Stimulated activated CD8-positive, alpha-beta memory T cell treated with anti-CD3 and anti-CD28 coated beads, Interleukin-4, amount 100 ng/mL, for 24 hours (primary cell): ENCODE results near the gene JAKMIP1.

Experiments used
- DNase-seq: peaks from one replicate; pipeline ENCODE4 v3.0.0-alpha.2; 2020; ENCODE audit warnings: low read depth

JAKMIP1 gene

DNA sequence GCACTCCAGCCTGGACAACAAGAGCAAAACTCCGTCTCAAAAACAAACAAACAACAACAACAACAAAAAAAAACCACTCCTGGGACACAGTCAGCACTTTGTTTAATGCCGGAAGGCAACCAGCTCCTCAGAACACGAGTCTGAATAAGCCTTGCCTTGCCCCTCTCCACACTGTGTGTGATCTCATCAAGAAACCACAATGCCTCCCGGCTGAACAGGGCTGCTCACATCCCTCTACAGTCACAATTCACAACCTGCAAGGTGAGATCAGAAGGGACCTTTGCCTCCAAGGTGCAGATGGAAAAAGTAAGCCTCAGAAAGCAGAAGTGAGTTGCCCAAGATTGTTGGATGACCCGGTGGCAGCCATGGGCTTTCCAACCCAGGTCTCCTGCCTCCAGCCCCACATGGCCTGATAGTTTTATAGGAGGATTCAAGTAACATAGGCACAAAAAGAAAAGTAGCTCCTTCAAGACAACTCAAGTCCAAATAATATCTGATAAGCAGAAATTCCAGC, 80.8 kb downstream of the JAKMIP1 start:
- no peak for DNase-seq

DNA sequence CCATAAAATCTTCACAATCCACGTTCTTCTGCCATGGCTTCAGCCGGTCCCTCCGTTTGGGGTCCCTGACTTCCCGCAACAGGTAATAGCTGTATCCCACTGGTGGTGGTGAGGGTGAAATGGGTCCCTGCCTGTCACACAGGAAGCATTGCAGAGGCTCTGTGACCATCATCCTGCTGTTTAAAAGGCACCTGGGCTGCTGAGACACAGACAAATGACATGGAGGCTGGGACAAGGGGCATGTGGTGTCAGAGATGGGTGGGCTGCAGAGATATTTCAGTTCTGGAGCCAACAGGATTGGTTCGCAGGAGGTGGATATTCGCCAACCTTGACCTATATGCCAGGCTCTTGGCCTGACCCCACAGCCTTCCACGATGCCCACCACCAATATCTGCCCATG, 82.1 kb downstream of the JAKMIP1 start:
- no peak for DNase-seq

DNA sequence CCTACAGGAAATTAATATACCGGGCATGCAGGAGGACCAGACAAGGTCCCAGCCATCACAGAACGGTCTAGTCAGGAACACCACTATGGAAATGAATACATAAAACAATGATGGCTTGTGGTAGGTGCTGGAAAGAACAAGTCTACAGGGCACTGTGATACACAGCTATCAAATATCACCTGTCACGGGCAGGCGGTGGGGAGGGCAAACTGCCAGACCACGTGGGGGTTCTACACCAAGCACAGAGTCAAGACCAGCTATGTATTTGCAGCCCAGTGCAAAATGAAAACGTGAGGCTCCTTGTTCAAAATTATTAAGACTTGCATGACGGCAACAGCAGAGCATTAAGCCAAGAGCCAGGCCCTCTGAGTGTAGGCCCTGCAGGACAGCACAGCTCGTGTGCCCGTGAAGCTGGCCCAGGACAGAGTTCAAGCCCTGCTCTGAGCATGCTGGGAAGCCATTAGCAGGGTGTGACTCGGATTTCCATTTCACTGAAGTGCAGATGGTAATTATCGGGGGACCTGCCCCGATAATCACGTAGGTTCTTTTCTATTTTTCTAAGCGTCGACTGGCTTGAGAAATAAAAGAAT, 83.6 kb downstream of the JAKMIP1 start:
- DNase-seq: no peak

DNA sequence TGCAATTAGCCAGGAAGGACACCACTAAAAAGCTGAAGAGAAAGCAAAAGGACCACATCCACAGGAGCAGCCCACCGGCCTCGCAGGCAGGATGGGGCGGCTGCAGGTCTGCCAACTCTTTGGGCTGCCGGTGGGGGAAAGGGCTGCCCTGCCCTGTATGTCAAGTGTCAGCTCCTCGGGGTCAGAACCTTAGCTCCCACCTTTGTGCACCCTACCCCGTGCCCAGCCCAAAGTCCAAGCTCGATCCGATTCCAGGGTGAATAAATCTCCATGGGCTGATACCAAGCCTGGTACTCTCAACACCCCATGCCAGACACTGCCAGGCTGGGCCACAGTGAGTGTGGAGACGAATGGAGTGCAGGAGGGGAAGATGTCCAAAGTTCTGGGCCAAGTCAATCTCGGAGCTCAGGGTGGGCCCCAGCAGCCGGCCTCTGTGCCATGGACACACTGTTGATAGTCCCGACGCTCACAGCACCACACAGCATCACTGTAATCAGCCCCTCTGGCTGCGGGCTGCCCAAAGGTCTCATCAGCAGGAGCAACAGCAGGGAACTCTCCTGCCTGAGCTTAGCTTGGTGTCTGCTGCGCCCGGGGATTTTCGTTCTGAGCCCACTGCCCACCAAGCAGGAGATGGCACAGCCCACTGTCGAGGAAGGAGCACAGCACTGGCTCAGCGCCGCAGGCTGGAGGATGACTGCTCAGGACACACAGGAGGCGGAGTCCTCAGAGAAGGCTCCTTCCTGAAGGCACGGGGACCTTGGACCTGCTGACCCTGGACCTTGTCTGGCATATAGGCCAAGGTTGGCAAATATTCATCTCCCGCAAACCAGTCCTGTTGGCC, 84.4 kb downstream of the JAKMIP1 start:
- no peak for DNase-seq

DNA sequence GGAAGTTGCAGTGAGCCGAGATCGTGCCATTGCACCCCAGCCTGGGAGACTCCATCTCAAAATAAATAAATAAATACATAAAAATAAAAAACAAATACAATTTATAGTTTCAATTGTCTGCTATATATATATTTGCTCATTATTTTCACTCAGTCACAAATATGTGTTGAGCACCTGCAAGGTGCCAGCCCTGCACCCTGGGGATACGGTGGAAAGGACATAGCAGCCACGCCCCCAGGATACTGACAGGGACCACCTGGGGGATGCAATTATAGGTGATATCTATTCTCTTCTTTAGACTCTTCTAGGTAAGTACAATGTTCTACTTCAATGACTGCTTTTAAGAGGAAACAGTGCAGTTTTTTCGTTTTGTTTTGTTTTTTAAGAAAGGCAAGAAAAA, 85.0 kb downstream of the JAKMIP1 start:
- no peak for DNase-seq

DNA sequence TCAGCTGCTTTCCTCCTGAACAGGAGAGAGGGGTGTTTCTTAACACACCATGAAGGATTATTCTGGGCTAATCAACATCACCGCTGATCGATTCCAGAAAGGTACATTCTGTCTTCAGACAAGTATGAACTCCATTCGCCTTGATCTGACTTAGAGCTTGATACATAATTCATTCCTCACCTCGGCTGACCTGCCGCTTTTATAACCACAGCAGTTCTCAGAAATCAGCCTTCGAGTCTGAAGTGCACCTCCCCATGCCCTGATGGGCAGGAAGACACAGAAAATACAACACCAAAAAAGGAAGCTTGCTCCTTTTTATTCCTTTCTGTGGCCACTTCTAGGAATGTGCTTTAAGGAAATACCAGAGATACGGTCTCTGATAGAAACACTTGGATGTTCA, 85.7 kb downstream of the JAKMIP1 start:
- no peak for DNase-seq

DNA sequence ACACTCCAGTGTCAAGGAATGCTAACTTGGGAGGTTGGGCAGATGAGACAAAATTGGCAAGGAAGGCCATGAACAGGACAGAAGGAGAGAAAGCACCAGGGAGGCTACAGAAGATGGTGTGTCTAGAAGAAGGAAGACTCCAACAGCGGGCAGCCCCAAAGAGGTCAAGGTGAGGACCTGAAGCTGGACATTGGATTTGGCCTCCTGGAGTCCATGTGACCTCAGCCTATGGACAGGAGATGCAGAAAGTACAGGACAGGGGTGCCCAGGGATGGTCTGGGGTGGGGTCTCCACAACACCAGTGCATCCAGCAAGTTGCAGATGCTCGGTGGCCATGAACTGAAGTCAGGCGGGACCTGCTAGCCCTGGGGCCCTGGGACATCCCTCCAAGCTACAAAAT, 86.2 kb downstream of the JAKMIP1 start:
- no peak for DNase-seq

DNA sequence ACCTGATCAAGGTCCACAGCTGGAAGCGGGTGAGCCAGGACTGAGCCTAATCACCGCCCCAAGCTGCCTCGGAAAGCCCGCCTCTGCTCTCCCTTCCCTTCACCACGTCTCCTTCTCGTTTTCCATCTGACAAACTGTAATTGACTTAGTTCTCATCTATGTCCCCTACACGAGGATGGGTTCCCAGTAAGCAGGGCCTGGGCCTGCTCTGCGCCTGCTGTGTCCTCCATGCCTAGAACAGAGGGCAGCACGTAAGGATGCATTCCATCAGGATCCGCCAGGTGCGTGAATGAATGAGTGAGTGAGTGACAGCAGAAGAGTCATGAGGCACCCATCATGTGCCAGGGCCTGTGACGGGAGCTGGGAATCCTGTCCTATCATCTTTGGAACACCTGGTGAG, 86.7 kb downstream of the JAKMIP1 start:
- DNase-seq: no peak

DNA sequence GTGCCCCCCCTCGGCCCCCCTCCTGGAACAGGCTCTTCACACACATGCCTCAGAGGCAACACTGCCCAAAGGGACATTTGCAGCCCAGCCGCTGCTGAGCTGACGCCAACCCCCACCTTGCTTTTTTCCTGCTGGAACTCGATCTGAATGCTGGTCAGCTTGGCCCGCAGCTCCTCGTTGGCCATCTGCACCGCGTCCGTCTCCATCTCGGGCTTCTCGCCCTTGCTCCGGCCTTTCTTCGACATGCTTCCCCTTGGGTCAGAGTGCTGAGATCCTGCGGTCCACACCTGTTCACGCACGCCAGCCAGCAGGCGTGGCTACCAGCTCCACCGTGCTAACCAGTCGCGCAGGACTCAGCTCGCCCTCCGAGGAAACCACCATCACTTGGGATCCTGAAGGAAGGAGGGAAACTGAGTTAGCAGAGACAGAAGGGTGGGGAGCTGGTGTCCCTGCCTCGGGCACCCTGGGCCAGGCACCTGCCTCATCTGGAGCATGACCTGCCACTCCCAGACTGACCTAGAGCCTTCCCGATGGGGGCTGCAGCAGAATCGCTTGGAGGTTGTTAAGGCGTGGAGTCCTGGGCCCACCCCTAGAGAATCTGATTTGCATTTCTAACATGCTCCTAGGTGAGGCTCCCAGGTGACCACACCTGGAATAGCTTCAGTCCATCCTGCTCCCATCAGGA, 87.6 kb downstream of the JAKMIP1 start:
- DNase-seq: no peak

DNA sequence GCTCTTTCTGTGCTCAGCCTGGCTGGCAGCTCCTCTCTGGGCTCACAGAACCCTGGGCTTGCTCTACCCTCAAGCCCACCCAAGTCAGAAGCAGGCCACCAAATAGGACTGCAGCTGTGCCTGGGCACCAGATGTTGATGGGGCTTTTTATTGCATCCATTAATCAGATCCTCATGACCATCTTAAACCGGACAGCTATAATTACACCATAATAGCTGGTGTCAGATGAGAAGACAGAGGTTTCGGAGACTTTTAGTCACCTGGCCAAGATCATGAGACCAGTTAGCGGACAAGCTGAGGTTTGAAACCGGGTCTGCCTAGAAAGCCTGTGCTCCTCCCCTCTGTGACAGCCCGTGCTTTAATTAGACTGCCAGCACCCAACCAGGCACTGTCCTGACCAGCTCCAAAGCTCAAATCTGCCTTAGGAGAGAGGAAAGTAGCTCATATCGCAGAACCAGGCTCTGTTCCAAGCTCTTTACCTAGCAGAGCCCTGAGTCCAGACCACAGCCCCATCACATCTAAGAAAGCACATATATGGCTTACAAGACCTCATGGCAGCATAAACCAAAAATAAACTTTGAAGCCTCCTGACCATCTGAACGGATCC, 88.9 kb downstream of the JAKMIP1 start:
- no peak for DNase-seq

DNA sequence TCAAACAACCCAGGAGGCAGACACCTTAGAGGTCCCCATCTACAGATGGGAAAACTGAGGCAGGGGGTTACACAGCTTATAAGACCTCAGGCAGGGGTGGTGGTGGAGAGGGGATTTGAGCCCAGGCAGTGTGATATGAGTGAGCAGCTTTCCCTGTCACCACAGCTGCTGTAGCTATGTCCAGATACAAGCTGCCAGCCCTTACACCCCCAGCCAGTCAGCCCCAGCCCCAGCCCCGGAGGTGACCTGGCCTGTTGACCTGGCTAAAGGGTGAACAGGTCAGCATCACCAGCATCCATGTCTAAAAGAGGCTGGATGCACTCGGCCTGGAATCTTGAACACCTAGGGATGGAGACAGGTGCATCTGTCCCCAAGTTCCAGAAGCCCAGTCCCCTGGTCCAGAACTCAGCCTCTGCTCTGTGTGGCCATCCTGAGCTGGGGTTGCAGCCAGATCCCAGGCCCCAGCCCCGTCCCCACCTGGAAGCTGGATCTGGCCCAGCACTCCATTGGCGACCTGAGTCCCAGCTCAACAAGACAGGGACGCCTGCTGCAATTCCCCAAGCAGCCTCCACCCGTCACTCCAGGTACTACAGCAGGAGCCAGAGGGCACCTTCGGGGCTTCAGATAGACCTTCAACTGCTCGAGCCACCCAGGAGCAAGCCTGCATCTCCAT, 89.5 kb downstream of the JAKMIP1 start:
- no peak for DNase-seq

DNA sequence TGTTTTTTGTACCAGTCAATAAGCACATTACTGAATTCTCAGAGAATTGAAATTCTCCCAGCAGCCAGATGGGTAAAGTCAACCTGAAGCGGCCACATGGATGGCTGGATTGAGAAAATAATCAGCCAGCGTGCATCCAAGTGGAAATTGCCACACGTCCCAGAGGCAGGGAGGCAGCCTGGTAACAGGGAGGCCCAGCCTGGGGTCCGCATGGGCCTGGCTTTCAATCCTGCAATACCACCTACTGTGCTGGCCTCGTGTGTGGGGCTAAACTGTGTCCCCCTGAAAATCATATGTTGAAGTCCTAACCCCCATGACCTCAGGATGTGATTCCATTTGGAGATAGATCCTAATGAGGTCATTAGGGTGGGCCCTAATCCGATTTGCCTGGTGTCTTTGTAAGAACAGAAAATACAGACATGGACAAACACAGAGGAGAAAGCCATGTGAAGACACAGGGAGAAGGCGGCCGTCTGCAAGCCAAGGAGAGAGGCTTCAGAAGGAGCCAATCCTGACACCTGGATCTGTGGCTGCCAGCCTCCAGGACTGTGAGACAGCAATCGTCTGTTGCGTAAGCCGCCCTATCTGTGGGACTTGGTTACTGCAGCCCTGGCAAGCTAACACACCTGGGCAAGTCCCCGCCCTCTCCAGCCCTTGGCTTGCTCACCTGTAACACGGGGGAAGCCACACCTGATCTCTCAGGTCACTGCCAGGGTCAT, 90.3 kb downstream of the JAKMIP1 start:
- no peak for DNase-seq

DNA sequence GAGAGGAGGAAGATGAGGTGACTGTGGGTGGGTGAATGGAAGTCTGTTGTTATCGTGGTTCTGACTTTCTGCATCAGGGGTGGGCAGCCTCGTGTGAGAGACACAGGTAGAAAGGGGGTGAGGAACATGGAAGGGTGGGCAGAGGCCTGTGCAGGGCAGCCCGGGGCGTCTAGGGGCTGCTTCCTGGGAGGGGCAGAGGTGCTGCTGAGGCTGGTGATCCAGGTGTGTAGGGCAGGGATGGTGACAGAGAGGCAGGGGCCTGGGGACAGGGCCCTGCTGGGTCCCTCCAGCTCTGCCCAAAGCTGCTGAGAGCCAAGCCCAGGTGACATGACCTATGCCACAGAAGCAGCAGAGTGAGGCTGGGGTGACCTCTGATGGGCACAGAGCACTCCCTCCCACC, 92.5 kb downstream of the JAKMIP1 start:
- no peak for DNase-seq

DNA sequence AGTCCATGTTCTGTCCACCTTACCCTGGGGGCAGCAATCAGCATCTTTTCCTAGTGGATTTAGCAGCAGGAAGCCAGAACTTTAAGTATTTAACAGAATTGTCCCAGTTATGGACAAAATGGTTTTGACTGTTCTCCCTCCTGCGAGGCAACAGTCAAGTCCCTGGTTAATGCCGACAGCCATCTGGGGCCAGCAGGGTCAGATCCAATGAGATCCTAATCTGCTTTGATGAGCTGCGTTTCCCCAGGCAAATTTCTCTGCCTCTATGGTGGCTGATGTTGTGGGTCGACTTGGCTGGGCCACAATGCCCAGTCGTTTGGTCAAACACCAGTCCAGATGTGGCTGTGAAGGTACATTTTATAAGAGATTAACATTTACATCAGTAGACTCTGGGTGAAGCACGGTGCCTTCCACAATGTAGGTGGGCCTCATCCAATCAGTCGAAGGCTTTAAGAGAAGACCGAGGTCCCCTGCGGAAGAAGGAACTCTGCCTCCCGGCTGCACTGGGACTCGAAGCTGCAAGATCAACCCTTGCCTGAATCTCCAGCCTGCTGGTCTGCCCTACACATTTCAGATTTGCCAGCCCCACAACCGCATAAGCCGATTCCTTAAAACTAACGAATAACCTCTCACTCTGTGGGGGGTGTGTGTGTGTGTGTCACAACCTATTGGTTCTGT, 93.1 kb downstream of the JAKMIP1 start:
- no peak for DNase-seq

DNA sequence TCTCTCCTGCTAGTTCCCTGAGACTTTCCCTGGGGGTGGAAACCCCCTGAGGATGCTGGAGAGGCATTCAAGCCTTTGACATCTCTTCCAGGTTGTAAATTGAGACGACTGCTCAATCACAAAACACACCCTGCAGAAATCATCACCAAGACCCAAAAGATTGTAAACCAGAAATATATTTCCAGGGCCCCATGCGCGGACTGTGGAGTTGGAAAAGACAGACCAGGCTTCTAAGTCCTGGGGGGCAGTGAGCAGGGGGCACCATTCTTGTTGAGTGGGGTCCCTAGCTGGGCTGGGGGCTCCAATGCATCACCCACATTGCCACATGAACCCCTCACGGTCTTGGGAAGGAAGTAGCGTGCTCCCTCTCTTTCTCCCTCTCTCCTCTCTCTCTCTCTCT, 94.2 kb downstream of the JAKMIP1 start:
- no peak for DNase-seq

DNA sequence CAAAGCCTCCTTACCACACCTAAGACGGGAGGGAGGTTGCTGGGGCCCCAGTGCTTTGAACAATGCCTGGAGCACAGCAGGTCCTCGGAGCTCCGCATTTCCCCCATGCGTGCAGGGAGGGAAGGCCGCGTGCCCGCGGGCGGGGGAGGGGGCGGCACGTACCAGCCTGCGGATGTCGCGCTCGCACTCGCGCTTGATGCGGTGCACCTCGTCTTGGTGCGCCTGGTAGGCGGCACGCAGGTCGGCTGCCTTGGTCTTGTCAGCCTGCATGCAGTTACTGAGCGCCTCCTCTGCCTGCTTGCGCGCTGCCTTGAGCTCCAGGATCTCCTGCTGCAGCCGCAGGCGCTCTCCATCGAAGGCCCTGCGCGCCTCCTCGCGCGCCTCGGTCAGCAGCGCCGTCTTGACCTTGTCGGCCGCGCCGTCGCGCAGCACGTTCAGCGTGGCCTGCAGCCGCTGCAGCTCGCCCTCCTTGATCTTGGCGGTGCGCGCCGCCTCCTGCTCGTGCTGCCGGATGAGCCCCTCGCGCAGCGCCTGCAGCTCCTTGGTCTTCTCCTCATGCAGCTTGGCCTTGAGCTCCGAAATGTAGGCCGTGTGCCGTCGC, 94.9 kb downstream of the JAKMIP1 start:
- no peak for DNase-seq

DNA sequence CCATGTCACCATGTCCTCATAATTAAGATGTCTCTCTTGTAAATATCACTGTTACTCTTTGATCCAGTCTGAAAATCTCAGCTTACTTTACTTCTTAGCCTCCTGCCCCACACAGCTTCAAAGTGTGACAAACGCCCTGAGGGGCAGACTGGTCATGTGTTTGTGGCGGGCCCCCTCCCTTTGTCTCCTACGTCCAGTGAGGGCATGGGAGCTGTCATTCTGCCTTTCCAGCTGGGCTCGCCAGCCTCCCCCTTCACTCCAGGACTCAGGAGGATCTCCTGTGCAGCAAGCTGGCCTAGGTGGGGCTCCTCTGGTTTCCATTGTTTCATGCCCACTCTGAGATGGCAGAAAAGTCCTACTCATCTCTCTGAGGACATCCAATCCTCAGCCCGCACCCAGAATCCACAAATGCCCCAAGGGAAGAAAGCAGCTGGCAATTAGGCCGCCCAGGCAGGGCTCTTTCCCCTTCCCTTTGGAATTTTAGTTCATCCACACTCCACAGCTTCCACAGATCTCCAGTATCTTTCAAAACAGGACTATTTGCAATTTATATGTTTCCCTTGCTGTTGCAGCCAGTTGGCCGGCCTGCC, 95.7 kb downstream of the JAKMIP1 start:
- no peak for DNase-seq

DNA sequence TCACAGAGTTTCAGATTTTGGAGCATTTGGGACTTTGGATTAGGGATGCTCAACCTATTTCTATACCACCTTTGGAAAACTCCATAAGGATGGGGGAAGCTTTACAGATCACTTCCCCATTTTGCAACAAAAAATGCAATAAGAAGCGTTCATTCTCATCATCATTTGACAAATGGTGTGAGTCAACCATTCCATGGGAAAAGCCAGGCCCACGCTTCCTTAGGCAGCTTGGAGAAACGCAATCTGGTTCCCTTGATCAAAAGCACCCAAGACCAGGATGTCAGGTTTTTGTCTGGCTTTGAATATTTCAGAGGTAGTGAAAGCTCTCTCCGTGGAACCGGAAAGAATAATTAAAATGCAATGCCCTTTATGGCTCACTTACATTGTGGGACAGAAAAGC, 102.8 kb downstream of the JAKMIP1 start:
- no peak for DNase-seq

DNA sequence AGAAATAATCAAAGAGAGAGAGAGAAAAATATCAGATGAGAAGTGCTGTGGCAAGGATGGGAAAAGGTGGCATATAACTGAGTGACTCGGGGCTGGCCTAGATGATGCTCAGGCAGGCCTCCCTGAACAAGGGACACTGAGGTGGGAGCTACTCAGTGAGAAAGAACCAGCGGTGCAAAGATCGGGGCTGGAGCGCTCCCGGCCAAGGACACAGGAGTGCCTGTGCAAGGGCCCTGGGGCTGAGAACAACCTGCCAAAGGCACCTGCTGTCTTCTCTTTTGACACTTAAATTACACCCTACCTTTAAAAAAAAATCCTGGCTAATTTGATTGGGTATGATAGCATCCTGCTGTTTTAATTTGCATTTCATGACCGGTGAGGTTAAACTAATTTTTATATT, 104.5 kb downstream of the JAKMIP1 start:
- no peak for DNase-seq
